Measurements from ENCODE around the gene OR2S2. TPM values are rescaled to one million over a fixed set of nuclear protein-coding genes. Genes with fewer than 3 reads are reported as not detected.
A peak's percentile ranks its signal among the peaks of the same experiment; 100 is the strongest.

The OR2S2 gene
- total RNA-seq, 1 experiment from 2014 or later, result not detected

- DNase-seq (ENCODE audit: low read depth, low spot score) (no peak), ATAC-seq (no peak)
- Histone ChIP-seq H3K4me3 (ENCODE audit: low read depth in 2 of 2, low read length in 2 of 2) (no peak overlapping the region), H3K27ac (ENCODE audit: low read length) (no peak overlapping the region), H3K27me3 (ENCODE audit: control insufficient read depth, insufficient read depth, low read length) (peaks cover 18% of the 10 kb centered on the region), H3K4me1 (ENCODE audit: control insufficient read depth, insufficient read depth, low read length) (no peaks in the 10 kb centered on the region), H3K36me3 (ENCODE audit: control insufficient read depth, insufficient read depth, low read length) (no peaks in the 10 kb centered on the region), H3K9me3 (ENCODE audit: control insufficient read depth, insufficient read depth, low read depth, low read length) (no peaks in the 10 kb centered on the region)
- ChIA-PET POLR2A (no interaction called here), CTCF (interaction anchor here (0.7 to 3.0 kb wide), 4 partner anchors 52 to 142 kb away, joined by 5 to 25 read pairs (median 6); no protein-coding TSS in a partner anchor)
- in situ Hi-C loops (cut with HindIII; ENCODE audit: low pct_unique_long_range_greater_than_20kb, low sequenced_read_pairs), result no loop called here
- TF ChIP-seq CTCF (IDR thresholded peaks at IDR 0.05) (no peak), POLR2AphosphoS5 (IDR thresholded peaks at IDR 0.05; ENCODE audit: low read depth, low read length) (no peak), REST (IDR thresholded peaks at IDR 0.05; ENCODE audit: insufficient read depth in 1 of 2, low read depth in 2 of 2, low read length in 1 of 2) (no peak), TCF7L2 (IDR thresholded peaks at IDR 0.05; ENCODE audit: low read depth, low read length) (no peak), SIN3A (IDR thresholded peaks at IDR 0.05; ENCODE audit: borderline replicate concordance, insufficient read depth, low read depth, low read length) (no peak)
- BruUV-seq (replicated peaks), result no TSS peak
- intact Hi-C loops (cut with micrococcal nuclease; ENCODE audit: unreplicated experiment), result no loop called here
These were observed 1.3 kb downstream of the OR2S2 start for GRCh38 chr9:35956651-35957050.

GRCh38 chr9:35954942-35955546 is 2.9 kb downstream of the OR2S2 start:
- POLR2A ChIA-PET, result interaction anchor here (0.6 kb wide), 1 partner anchor 264 kb away, joined by 13 read pairs; no protein-coding TSS in a partner anchor
- ATAC-seq, result peak; percentile 94
- DNase-seq (ENCODE audit: low read depth, low spot score), result peak; percentile 48
- no peak overlapping the region for H3K27ac ChIP-seq (ENCODE audit: low read length)
- no peak for TF ChIP-seq TCF7L2 (IDR thresholded peaks at IDR 0.05; ENCODE audit: low read depth, low read length)
- peak; percentile 92 for TF ChIP-seq CTCF (IDR thresholded peaks at IDR 0.05)
- no peaks in the 10 kb centered on the region for H3K4me1 ChIP-seq (ENCODE audit: control insufficient read depth, insufficient read depth, low read length)
- CTCF ChIA-PET, result interaction anchor here (0.6 to 3.0 kb wide), 5 partner anchors 66 to 212 kb away, joined by 3 to 25 read pairs (median 5); no protein-coding TSS in a partner anchor
- no peaks in the 10 kb centered on the region for H3K36me3 ChIP-seq (ENCODE audit: control insufficient read depth, insufficient read depth, low read length)
- H3K4me3 ChIP-seq (ENCODE audit: low read depth in 2 of 2, low read length in 2 of 2), result no peak overlapping the region
- no peaks in the 10 kb centered on the region for H3K9me3 ChIP-seq (ENCODE audit: control insufficient read depth, insufficient read depth, low read depth, low read length)
- BruUV-seq (replicated peaks), result no TSS peak
- in situ Hi-C loops (cut with HindIII; ENCODE audit: low pct_unique_long_range_greater_than_20kb, low sequenced_read_pairs), result no loop called here
- peaks cover 18% of the 10 kb centered on the region for H3K27me3 ChIP-seq (ENCODE audit: control insufficient read depth, insufficient read depth, low read length)
- intact Hi-C loops (cut with micrococcal nuclease; ENCODE audit: unreplicated experiment), result loop anchor here (2.0 kb wide), 1 partner anchor 68 kb away; no protein-coding TSS in a partner anchor
